ENCODE measurements around the gene KRTAP12-2.

Gene KRTAP12-2

DNA sequence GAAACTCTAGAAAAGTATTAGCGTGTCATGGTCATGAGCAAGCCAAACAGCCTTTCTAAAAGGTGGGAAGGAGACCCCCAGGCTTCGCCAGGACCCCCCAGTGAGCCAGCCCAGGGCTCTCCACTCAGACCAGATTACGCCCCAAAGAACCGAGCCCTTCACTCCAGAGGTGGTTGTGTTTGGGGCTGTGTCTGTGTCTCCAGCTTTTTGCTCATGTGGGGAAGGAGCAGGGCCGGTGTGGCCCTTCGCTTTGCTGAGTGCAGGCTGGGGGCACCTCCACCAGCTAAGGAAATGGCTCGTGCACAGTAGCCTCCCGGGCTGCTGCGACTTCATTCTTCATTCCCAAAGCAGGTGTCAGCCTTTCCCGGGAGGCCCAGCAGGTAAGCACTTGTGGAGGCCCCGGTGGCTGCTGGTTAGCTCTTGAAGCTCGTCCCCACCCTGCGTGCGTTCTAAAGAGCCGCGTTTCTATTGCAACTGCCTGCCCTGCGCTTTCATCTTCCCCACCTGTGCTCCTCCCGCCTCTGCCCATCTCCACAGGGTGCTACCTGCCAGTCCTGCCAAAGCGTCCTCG lies 44.1 kb upstream of the KRTAP12-2 start:
- TF ChIP-seq, protein P1, sequence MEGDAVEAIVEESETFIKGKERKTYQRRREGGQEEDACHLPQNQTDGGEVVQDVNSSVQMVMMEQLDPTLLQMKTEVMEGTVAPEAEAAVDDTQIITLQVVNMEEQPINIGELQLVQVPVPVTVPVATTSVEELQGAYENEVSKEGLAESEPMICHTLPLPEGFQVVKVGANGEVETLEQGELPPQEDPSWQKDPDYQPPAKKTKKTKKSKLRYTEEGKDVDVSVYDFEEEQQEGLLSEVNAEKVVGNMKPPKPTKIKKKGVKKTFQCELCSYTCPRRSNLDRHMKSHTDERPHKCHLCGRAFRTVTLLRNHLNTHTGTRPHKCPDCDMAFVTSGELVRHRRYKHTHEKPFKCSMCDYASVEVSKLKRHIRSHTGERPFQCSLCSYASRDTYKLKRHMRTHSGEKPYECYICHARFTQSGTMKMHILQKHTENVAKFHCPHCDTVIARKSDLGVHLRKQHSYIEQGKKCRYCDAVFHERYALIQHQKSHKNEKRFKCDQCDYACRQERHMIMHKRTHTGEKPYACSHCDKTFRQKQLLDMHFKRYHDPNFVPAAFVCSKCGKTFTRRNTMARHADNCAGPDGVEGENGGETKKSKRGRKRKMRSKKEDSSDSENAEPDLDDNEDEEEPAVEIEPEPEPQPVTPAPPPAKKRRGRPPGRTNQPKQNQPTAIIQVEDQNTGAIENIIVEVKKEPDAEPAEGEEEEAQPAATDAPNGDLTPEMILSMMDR (conservative IDR thresholded peaks at IDR 0.05; ENCODE audit: low read depth, low read length): no peak
- DNase-seq (ENCODE audit: low read depth): no peak
- no peak overlapping the region for H3K4me3 ChIP-seq (ENCODE audit: low read length)

DNA sequence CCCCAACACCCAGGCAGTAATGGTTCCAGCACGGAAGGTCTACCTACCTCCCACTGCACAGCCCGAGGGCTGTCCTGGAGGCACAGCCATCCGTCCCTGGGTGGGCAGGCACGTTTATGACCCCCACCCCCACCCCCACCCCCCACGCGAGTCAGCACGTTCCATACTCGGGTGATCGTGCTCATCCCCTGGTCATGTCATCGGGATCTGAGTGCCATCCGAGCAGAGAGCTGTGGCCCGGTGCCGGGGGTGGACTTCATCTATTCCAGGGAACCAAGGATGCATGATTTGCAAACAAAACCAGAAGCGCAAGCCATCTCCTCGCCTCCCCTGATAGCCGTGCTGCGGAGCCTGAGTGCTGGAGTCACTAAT lies 43.6 kb upstream of the KRTAP12-2 start:
- H3K4me3 ChIP-seq (ENCODE audit: low read length): no peak overlapping the region
- TF ChIP-seq, protein P1 (conservative IDR thresholded peaks at IDR 0.05; ENCODE audit: low read depth, low read length): no peak
- no peak for DNase-seq (ENCODE audit: low read depth)

- no peak overlapping the region for H3K4me3 ChIP-seq (ENCODE audit: low read length)
- DNase-seq (ENCODE audit: low read depth): no peak
- TF ChIP-seq, protein P1 (conservative IDR thresholded peaks at IDR 0.05; ENCODE audit: low read depth, low read length): no peak
Measured at GRCh38 chr21:44709426-44710293, 42.9 kb upstream of the KRTAP12-2 start.

GRCh38 chr21:44708866-44709425 lies 42.2 kb upstream of the KRTAP12-2 start:
- H3K4me3 ChIP-seq (ENCODE audit: low read length): no peak overlapping the region
- DNase-seq (ENCODE audit: low read depth): no peak
- TF ChIP-seq, protein P1 (conservative IDR thresholded peaks at IDR 0.05; ENCODE audit: low read depth, low read length): no peak

- DNase-seq (ENCODE audit: low read depth): no peak
- H3K4me3 ChIP-seq (ENCODE audit: low read length): no peak overlapping the region
- TF ChIP-seq, protein P1 (conservative IDR thresholded peaks at IDR 0.05; ENCODE audit: low read depth, low read length): no peak
Measured at GRCh38 chr21:44708213-44708865, 41.6 kb upstream of the KRTAP12-2 start.

GRCh38 chr21:44706706-44707581 lies 40.2 kb upstream of the KRTAP12-2 start:
- no peak for DNase-seq (ENCODE audit: low read depth)
- H3K4me3 ChIP-seq (ENCODE audit: low read length): no peak overlapping the region
- TF ChIP-seq, protein P1 (conservative IDR thresholded peaks at IDR 0.05; ENCODE audit: low read depth, low read length): no peak
